AG09309 (cell line): ENCODE data around the gene RFX4.

Experiments
- DNase-seq: peaks from one replicate; pipeline ENCODE4 v3.0.0-alpha.2; 2010; ENCODE audit warnings: low read depth
- H3K4me3 ChIP-seq: 2 replicates; pipeline ENCODE4 v1.5.1; 2011; ENCODE audit warnings: mild to moderate bottlenecking, low read depth, low read length, moderate library complexity; ENCODE audit not compliant: control insufficient read depth
- TF ChIP-seq, protein P1 (sequence below): IDR thresholded peaks from 2 replicates; pipeline ENCODE4 v1.5.1; 2011; ENCODE audit warnings: mild to moderate bottlenecking, low read depth, low read length, inconsistent platforms; ENCODE audit not compliant: insufficient read depth, control insufficient read depth; ENCODE audit errors: missing control alignments

The RFX4 gene

GRCh38 chr12:106582641-106583230 lies at the start of gene RFX4:
Gene RFX4, plus strand, starts transcription at chr12:106583004. Its CDS starts 317 bp downstream, at chr12:106583321.
- TF ChIP-seq, protein P1, sequence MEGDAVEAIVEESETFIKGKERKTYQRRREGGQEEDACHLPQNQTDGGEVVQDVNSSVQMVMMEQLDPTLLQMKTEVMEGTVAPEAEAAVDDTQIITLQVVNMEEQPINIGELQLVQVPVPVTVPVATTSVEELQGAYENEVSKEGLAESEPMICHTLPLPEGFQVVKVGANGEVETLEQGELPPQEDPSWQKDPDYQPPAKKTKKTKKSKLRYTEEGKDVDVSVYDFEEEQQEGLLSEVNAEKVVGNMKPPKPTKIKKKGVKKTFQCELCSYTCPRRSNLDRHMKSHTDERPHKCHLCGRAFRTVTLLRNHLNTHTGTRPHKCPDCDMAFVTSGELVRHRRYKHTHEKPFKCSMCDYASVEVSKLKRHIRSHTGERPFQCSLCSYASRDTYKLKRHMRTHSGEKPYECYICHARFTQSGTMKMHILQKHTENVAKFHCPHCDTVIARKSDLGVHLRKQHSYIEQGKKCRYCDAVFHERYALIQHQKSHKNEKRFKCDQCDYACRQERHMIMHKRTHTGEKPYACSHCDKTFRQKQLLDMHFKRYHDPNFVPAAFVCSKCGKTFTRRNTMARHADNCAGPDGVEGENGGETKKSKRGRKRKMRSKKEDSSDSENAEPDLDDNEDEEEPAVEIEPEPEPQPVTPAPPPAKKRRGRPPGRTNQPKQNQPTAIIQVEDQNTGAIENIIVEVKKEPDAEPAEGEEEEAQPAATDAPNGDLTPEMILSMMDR = no peak
- peak within 1 kb of the TSS; percentile 32 for H3K4me3 ChIP-seq
- no peak for DNase-seq

DNA sequence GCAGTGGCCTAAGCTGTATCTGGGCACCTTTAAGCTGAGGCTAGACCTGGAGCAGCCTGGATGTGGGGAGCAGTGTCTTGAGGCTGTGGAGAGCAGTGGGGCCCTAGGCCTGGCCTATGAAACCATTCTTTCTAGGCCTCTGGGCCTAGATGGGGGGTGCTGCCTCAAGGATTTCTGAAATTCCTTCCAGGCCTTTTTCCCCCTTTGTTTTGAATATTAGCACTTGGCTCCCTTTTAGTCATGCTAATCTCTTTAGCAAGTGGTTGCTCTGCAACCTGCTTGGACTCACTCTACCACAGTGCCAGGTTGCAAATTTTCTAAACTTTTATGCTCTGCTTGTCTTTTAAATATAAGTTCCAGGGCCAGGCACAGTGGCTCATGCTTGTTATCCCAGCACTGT lies 41.6 kb upstream of the RFX4 start:
- DNase-seq = no peak
- H3K4me3 ChIP-seq = no peak overlapping the region
- TF ChIP-seq, protein P1 = no peak

DNA sequence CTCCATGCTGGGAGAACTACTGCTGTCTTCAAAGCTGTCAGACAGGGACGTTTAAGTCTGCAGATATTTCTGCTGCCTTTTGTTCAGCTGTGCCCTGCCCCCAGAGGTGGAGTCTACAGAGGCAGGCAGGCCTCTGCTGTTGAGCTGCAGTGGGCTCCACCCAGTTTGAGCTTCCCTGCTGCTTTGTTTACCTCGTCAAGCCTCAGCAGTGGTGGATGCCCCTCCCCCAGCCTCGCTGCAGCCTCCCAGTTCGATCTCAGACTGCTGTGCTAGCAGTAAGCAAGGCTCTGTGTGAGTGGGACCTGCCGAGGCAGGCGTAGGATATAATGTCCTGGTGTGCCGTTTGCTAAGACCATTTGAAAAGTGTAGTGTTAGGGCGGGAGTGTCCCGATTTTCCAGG lies 31.4 kb upstream of the RFX4 start:
- TF ChIP-seq, protein P1 = no peak
- no peak overlapping the region for H3K4me3 ChIP-seq
- DNase-seq = no peak

- no peak overlapping the region for H3K4me3 ChIP-seq
- DNase-seq = no peak
- TF ChIP-seq, protein P1 = no peak
Observed at GRCh38 chr12:106552228-106552627, 30.6 kb upstream of the RFX4 start.

DNA sequence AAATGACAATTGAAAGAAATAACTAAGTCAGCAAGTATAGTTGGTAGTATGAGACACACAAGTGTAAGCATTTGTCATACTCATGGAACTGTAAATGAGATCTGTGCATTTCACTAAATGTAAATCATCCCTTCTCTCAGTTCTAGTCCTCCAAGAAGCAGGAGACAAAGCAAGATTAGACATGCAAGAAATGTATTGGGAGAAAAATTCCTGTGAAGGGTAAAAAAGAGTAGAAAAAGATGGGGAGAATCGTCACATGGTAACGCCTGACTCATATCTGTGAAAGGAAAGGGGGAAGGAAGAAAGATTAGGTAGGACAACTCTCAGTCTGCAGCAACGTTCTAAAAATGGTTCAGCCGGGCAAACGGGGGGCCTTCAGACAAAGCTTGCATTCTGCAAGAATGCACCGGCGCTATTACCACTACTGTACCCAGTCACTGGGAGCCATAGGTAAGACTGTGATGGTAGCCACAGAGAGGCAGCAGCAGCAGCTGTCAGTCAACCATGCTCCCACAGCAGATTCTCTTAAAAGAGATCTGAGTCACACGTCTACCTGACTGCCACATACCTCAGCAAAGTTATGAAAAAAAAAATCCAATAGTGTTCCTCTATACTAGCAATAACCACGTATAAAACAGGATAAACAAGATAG lies 18.0 kb upstream of the RFX4 start:
- TF ChIP-seq, protein P1 = no peak
- DNase-seq = no peak
- H3K4me3 ChIP-seq = no peak overlapping the region

GRCh38 chr12:106566771-106567170 lies 16.0 kb upstream of the RFX4 start:
- DNase-seq = no peak
- TF ChIP-seq, protein P1 = no peak
- no peak overlapping the region for H3K4me3 ChIP-seq
